Activated B cell treated with CpG ODN at 0.5 μM for 24 hours (primary cell): Measurements from ENCODE around the gene MAD1L1. TPM values are rescaled to one million over a fixed set of nuclear protein-coding genes. Genes with fewer than 3 reads are reported as not detected.
"Not testable (repeated sequence)": the region's sequence is repeated elsewhere in the genome, so short reads cannot be mapped to it uniquely, and the experiment has no call there.

Experiments used
- ATAC-seq: fragments of 200-7000 bp; cut with Tn5 transposase; one replicate; pipeline ENCODE4 v1.10.0; 2021; ENCODE audit warnings: low read depth, mild to moderate bottlenecking, moderate library complexity
- CTCF ChIA-PET: fragments of 350-600 bp; sonication (Branson Sonifier 250); formaldehyde crosslinking; loops from one replicate; lab custom pipeline; 2021; ENCODE audit warnings: antibody characterized with exemption; lab: Charles Lee
- POLR2A ChIA-PET: fragments of 350-600 bp; sonication (Branson Sonifier 250); formaldehyde crosslinking; loops from one replicate; lab custom pipeline; 2021; ENCODE audit warnings: antibody characterized with exemption; lab: Charles Lee
- DNase-seq: peaks from one replicate; pipeline ENCODE4 v3.0.0; 2022
- H3K27ac Mint-ChIP-seq: one replicate; pipeline ENCODE4 v1.8.0; 2020; ENCODE audit warnings: mixed read lengths
- H3K27me3 Mint-ChIP-seq: one replicate; pipeline ENCODE4 v1.8.0; 2021; ENCODE audit warnings: mixed read lengths
- H3K36me3 Mint-ChIP-seq: one replicate; pipeline ENCODE4 v1.8.0; 2021; ENCODE audit warnings: low read depth, mixed read lengths
- H3K4me1 Mint-ChIP-seq: one replicate; pipeline ENCODE4 v1.8.0; 2021; ENCODE audit warnings: mixed read lengths
- H3K4me3 Mint-ChIP-seq: one replicate; pipeline ENCODE4 v1.8.0; 2020; ENCODE audit warnings: mild to moderate bottlenecking, mixed read lengths
- H3K9me3 Mint-ChIP-seq: one replicate; pipeline ENCODE4 v1.8.0; 2020; ENCODE audit warnings: mixed read lengths
- intact Hi-C: fragments of 100-400 bp; cut with micrococcal nuclease; formaldehyde crosslinking; loops from one replicate; pipeline ENCODE4 v1.15.1; 2024
- total RNA-seq: library from RNA; stranded (reverse); gene quantifications from 2 replicates; pipeline ENCODE4 v1.2.3, GENCODE V29; 2022
- TF ChIP-seq, protein P1 (sequence below): fragments of 200-600 bp; IDR thresholded peaks from one replicate; pipeline ENCODE4 v1.8.0; 2022; ENCODE audit warnings: antibody characterized with exemption, mild to moderate bottlenecking

The MAD1L1 gene
- total RNA-seq, 1 donor from 2014 or later, result 54.6 TPM

DNA sequence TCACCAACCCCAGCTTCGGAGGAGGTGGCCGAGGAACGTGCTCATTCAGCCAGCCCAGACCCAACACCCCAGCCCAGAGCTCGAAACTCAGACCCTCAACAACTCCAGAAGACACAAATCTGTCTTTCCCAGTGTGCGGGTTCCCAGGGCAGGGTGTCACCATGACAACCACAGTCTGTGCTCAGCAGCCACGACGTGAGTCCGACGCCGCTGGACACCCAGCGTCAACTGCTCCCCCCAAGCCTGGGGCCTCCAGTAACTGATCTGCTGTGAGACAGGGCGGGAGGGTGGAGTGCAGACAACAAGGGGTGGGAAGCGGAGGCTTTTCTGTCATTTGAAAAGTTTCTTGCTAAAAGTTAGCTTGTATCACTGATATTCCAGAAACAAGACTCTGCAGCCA, 167.2 kb downstream of the MAD1L1 start:
- no peaks in the 10 kb centered on the region for H3K27me3 Mint-ChIP-seq
- no peaks in the 10 kb centered on the region for H3K9me3 Mint-ChIP-seq
- TF ChIP-seq, protein P1, sequence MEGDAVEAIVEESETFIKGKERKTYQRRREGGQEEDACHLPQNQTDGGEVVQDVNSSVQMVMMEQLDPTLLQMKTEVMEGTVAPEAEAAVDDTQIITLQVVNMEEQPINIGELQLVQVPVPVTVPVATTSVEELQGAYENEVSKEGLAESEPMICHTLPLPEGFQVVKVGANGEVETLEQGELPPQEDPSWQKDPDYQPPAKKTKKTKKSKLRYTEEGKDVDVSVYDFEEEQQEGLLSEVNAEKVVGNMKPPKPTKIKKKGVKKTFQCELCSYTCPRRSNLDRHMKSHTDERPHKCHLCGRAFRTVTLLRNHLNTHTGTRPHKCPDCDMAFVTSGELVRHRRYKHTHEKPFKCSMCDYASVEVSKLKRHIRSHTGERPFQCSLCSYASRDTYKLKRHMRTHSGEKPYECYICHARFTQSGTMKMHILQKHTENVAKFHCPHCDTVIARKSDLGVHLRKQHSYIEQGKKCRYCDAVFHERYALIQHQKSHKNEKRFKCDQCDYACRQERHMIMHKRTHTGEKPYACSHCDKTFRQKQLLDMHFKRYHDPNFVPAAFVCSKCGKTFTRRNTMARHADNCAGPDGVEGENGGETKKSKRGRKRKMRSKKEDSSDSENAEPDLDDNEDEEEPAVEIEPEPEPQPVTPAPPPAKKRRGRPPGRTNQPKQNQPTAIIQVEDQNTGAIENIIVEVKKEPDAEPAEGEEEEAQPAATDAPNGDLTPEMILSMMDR, result no peak
- no peak overlapping the region for H3K4me3 Mint-ChIP-seq
- ChIA-PET CTCF (no interaction called here), POLR2A (interaction anchor here (0.8 to 1.2 kb wide), 2 partner anchors 25 to 49 kb away, joined by 3 to 4 read pairs; no protein-coding TSS in a partner anchor)
- peaks cover 44% of the 10 kb centered on the region for H3K4me1 Mint-ChIP-seq
- H3K36me3 Mint-ChIP-seq, result peaks cover 8% of the 10 kb centered on the region
- DNase-seq, result no peak
- no peak for ATAC-seq
- H3K27ac Mint-ChIP-seq, result no peak overlapping the region
- intact Hi-C loops, result no loop called here

DNA sequence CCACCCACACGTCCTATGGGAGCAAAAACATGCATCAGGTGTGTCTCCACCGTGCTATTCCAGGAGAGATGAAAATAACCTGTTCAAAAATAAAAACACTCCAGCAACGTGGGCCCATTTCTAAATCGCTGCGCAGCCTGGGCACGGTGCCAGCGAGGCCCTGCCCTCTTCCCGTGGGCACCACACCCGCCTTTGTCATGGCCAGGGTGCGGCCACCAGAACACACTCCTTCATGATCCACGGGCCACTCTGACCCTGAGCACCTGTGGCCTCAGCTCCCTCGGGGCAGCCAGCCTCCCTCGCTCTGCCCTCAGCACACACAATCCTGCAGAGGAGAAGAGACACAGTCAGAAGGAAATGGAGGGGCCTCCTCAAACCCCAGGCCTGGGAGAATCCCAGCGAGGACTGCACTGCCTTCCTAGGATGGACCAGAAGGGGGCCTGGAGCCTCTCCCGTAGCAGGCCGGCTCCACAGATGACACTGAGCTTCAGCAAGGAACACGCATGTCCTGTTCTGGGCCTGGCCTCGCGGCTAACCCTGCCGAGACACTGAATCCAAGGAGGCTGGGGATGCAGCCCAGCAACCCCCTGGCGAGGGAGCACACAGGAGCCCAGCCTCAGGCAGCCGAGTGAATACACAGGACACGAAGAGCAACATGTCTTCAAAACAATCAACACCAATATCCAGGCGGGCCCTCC, 169.0 kb downstream of the MAD1L1 start:
- DNase-seq (no peak), ATAC-seq (no peak)
- H3K27me3 Mint-ChIP-seq, result no peaks in the 10 kb centered on the region
- peaks cover 2% of the 10 kb centered on the region for H3K9me3 Mint-ChIP-seq
- H3K4me3 Mint-ChIP-seq, result no peak overlapping the region
- peaks cover 13% of the 10 kb centered on the region for H3K36me3 Mint-ChIP-seq
- peaks cover 39% of the 10 kb centered on the region for H3K4me1 Mint-ChIP-seq
- ChIA-PET POLR2A (interaction anchor here (0.7 kb wide), 1 partner anchor 12 kb away, joined by 3 read pairs; no protein-coding TSS in a partner anchor), CTCF (no interaction called here)
- intact Hi-C loops, result no loop called here
- TF ChIP-seq, protein P1, result no peak
- H3K27ac Mint-ChIP-seq, result peak overlapping the region; percentile 7

DNA sequence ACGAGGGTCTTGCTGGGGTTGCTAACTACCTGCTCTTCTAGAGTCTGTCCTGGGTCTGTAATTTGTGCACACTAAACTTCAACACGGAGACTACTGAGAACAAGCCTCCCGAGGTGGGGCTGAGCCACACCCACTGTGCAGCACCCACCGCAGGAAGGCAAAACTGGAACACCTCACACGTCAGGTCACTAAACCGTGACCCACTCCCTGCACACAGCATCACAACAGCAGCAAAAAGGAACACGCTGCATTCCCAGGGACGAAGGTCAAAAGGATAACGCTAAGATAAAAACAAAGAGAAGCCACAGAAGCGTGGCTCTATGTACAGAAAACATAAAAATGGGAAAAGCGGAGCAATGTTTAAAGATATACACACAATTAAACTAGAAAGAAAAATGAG, 170.1 kb downstream of the MAD1L1 start:
- H3K9me3 Mint-ChIP-seq, result peaks cover 2% of the 10 kb centered on the region
- H3K4me1 Mint-ChIP-seq, result peaks cover 32% of the 10 kb centered on the region
- intact Hi-C loops, result no loop called here
- ATAC-seq (no peak), DNase-seq (no peak)
- peaks cover 8% of the 10 kb centered on the region for H3K36me3 Mint-ChIP-seq
- H3K27ac Mint-ChIP-seq, result no peak overlapping the region
- TF ChIP-seq, protein P1, result no peak
- POLR2A ChIA-PET, result interaction anchor here (1.1 kb wide), 1 partner anchor 37 kb away, joined by 4 read pairs; no protein-coding TSS in a partner anchor
- H3K27me3 Mint-ChIP-seq, result no peaks in the 10 kb centered on the region
- H3K4me3 Mint-ChIP-seq, result no peak overlapping the region
- CTCF ChIA-PET, result no interaction called here

DNA sequence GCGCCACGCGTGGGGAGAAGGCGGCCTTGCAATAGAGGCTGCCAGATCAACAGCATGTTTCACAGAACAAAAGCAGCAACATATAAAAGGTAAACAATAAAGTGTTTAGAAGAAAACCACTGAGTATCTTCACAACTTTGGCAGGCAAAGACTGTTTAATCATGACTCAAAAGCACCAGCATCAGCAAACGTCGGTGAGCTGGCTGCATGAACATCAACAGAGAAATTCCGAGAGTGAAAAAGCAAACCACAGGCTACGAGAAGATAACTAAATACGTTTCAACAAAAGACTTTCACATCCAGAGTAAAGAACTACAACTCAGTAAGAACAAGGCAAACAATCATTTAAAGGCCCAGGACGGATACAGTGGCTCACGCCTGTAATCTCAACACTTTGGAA, 172.0 kb downstream of the MAD1L1 start:
- TF ChIP-seq, protein P1, result no peak
- no peak overlapping the region for H3K27ac Mint-ChIP-seq
- ATAC-seq (no peak), DNase-seq (no peak)
- H3K9me3 Mint-ChIP-seq, result peaks cover 2% of the 10 kb centered on the region
- H3K36me3 Mint-ChIP-seq, result peaks cover 7% of the 10 kb centered on the region
- ChIA-PET POLR2A (no interaction called here), CTCF (no interaction called here)
- peaks cover 24% of the 10 kb centered on the region for H3K4me1 Mint-ChIP-seq
- intact Hi-C loops, result no loop called here
- H3K27me3 Mint-ChIP-seq, result no peaks in the 10 kb centered on the region
- H3K4me3 Mint-ChIP-seq, result no peak overlapping the region

DNA sequence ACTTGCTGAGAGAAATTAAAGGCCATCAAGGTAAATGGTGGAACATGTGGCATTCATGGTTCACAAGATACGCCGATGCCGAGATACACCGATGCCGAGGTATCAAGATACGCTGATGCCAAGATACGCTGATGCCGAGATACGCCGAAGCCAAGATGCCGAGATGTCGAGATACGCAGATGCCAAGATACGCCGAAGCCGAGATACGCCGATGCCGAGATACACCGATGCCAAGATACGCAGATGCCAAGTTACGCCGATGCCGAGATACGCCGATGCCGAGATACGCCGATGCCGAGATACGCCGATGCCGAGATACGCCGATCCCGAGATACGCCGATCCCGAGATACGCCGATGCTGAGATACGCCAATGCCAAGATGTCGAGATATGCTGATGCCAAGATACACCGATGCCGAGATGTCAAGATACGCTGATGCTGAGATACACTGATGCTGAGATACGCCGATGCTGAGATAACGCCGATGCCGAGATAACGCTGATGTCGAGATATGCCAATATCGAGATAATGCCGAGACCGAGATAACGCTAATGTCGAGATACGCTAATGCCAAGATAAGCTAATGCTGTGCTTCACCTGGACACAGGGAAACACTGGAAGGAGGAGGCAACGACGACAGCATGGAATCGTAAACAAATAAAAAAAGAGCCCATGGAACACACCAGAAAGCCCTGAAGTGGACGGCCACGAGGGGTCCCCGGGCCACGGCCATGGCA, 172.6 kb downstream of the MAD1L1 start:
- ATAC-seq (no peak), DNase-seq (no peak)
- peaks cover 2% of the 10 kb centered on the region for H3K9me3 Mint-ChIP-seq
- no peak overlapping the region for H3K27ac Mint-ChIP-seq
- ChIA-PET CTCF (no interaction called here), POLR2A (no interaction called here)
- H3K36me3 Mint-ChIP-seq, result peaks cover 7% of the 10 kb centered on the region
- H3K27me3 Mint-ChIP-seq, result no peaks in the 10 kb centered on the region
- intact Hi-C loops, result no loop called here
- H3K4me1 Mint-ChIP-seq, result peaks cover 24% of the 10 kb centered on the region
- TF ChIP-seq, protein P1, result no peak
- H3K4me3 Mint-ChIP-seq, result no peak overlapping the region

DNA sequence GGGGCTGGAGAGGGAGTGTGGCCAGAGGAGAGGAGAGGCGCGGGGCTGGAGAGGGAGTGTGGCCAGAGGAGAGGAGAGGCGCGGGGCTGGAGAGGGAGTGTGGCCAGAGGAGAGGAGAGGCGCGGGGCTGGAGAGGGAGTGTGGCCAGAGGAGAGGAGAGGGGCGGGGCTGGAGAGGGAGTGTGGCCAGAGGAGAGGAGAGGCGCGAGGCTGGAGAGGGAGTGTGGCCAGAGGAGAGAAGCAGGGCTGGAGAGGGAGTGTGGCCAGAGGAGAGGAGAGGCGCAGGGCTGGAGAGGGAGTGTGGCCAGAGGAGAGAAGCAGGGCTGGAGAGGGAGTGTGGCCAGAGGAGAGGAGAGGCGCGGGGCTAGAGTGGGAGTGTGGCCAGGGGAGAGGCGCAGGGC, 174.5 kb downstream of the MAD1L1 start:
- H3K27me3 Mint-ChIP-seq, H3K4me3 Mint-ChIP-seq, CTCF ChIA-PET, intact Hi-C loops, ATAC-seq, DNase-seq, H3K27ac Mint-ChIP-seq, H3K9me3 Mint-ChIP-seq, POLR2A ChIA-PET: not testable (repeated sequence)
- peaks cover 16% of the 10 kb centered on the region for H3K4me1 Mint-ChIP-seq
- H3K36me3 Mint-ChIP-seq, result peaks cover 19% of the 10 kb centered on the region
